Brain microvascular endothelial cell (primary cell): Measurements from ENCODE around the gene NRDC.

ENCODE experiments used
- DNase-seq: peaks from one replicate; pipeline ENCODE4 v3.0.0-alpha.2; 2020
- H3K27ac ChIP-seq: fragments of 250-450 bp; sonication (Bioruptor Pico); 2 replicates; pipeline ENCODE4 v1.5.1; 2020; ENCODE audit warnings: mild to moderate bottlenecking, moderate library complexity
- H3K27me3 ChIP-seq: fragments of 250-450 bp; sonication (Bioruptor Pico); replicated peaks from 2 replicates; pipeline ENCODE4 v1.5.1; 2020; ENCODE audit warnings: mild to moderate bottlenecking
- H3K36me3 ChIP-seq: fragments of 250-450 bp; sonication (Bioruptor Pico); replicated peaks from 2 replicates; pipeline ENCODE4 v1.5.1; 2020; ENCODE audit warnings: mild to moderate bottlenecking
- H3K4me3 ChIP-seq: 2 replicates; pipeline ENCODE4 v1.5.1; 2011; ENCODE audit warnings: low read depth, mild to moderate bottlenecking, control low read depth, low read length, moderate library complexity
- CTCF ChIP-seq: IDR thresholded peaks from 2 replicates; pipeline ENCODE4 v1.5.1; 2011; ENCODE audit warnings: low read depth, mild to moderate bottlenecking, moderate library complexity, low read length, control low read depth, inconsistent platforms; ENCODE audit errors: missing control alignments
- in situ Hi-C: cut with HindIII; loops from 2 replicates; pipeline ENCODE4 v1.10.0; 2017; ENCODE audit warnings: low sequenced_read_pairs, low pct_ligation_motif_present

The NRDC gene, protein sequence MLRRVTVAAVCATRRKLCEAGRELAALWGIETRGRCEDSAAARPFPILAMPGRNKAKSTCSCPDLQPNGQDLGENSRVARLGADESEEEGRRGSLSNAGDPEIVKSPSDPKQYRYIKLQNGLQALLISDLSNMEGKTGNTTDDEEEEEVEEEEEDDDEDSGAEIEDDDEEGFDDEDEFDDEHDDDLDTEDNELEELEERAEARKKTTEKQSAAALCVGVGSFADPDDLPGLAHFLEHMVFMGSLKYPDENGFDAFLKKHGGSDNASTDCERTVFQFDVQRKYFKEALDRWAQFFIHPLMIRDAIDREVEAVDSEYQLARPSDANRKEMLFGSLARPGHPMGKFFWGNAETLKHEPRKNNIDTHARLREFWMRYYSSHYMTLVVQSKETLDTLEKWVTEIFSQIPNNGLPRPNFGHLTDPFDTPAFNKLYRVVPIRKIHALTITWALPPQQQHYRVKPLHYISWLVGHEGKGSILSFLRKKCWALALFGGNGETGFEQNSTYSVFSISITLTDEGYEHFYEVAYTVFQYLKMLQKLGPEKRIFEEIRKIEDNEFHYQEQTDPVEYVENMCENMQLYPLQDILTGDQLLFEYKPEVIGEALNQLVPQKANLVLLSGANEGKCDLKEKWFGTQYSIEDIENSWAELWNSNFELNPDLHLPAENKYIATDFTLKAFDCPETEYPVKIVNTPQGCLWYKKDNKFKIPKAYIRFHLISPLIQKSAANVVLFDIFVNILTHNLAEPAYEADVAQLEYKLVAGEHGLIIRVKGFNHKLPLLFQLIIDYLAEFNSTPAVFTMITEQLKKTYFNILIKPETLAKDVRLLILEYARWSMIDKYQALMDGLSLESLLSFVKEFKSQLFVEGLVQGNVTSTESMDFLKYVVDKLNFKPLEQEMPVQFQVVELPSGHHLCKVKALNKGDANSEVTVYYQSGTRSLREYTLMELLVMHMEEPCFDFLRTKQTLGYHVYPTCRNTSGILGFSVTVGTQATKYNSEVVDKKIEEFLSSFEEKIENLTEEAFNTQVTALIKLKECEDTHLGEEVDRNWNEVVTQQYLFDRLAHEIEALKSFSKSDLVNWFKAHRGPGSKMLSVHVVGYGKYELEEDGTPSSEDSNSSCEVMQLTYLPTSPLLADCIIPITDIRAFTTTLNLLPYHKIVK

DNA sequence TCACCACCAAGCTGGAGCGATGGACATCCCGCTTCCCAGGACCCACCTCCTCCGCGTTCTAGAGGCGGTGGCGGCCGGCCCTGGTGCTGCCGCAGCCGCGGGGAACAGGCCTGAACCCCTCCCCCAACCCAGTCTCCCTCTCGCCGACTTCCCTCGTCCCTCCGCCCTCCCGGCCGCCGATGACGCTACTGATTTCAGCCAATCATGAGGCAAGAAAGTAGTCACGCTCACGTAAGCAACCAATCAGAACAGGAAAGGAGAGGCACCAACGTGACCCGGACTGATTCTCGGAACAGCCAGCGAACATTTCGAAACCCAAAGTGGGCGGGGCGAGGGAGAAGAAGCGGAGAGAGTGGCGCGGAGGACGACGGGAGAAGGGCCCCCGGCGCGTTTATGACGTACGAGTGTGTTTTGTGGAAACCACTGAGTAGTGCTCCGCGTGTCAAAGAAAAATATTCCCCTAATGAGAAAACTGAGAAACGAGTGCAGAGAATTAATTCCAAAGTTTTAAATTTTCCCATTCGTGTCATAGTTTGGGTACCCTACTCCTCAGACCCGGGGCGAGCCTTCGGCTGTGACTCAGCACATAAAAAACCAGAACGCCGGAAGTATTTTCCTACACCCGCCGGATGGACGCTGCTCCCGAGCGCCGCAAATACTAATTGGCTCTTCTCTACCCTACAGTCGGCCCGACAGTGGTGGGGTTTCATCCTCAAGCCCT lies at the start of gene NRDC:
Gene NRDC (minus strand): TSS at position 112 of the 721 bp plus-strand sequence. CDS start 112 bp downstream, outside the sequence.
- Histone ChIP-seq H3K4me3 (peak within 1 kb of the TSS; percentile 98), H3K27me3 (no peaks in the 10 kb centered on the region), H3K36me3 (no peaks in the 10 kb centered on the region), H3K27ac (peak within 1 kb of the TSS; percentile 96)
- TF ChIP-seq CTCF = no peak
- peak; percentile 100 for DNase-seq
- in situ Hi-C loops = no loop called here

- in situ Hi-C loops = no loop called here
- no peaks in the 10 kb centered on the region for H3K36me3 ChIP-seq
- no peak for TF ChIP-seq CTCF
- no peak overlapping the region for H3K27ac ChIP-seq
- no peak overlapping the region for H3K4me3 ChIP-seq
- no peaks in the 10 kb centered on the region for H3K27me3 ChIP-seq
- peak; percentile 8 for DNase-seq
Measured at GRCh38 chr1:51927029-51927428, 48.5 kb upstream of the NRDC start.

- peak; percentile 68 for TF ChIP-seq CTCF
- H3K27me3 ChIP-seq = no peaks in the 10 kb centered on the region
Measured at GRCh38 chr1:51926171-51926812, 47.8 kb upstream of the NRDC start.

DNA sequence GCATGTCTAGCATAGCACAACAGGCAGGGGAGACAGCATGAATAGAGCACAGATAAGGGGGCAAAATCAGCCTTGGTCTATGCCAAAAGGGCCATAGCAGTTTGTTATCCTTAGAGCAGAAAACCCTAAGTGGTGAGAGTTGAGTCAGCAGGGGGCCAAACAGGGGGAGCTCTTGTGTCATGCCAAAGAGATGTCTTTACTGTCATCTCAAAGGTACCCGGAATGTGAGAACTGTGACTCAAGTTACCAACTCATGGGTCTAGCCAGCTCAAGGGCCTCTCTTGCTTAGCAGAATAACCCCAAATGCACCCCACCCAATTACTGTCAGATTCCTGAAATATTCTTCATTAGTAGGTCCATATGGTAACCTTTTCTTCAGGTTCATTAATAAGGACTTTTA lies 45.9 kb upstream of the NRDC start:
- peak; percentile 56 for DNase-seq
- in situ Hi-C loops = no loop called here
- no peak overlapping the region for H3K27ac ChIP-seq

More at GRCh38 chr1:51926171-51926812, 47.8 kb upstream of the NRDC start:
- no peaks in the 10 kb centered on the region for H3K36me3 ChIP-seq
- peak; percentile 58 for DNase-seq
- H3K27ac ChIP-seq = no peak overlapping the region
- no peak overlapping the region for H3K4me3 ChIP-seq
- in situ Hi-C loops = no loop called here

More for the DNA sequence above, 45.9 kb upstream of the NRDC start:
- TF ChIP-seq CTCF = no peak
- Histone ChIP-seq H3K27me3 (no peaks in the 10 kb centered on the region), H3K36me3 (no peaks in the 10 kb centered on the region), H3K4me3 (no peak overlapping the region)
